Stimulated activated CD4-positive, alpha-beta T cell treated with anti-CD3 and anti-CD28 coated beads, Interleukin-15, amount 100 ng/mL, for 1 hour (primary cell): Measurements from ENCODE around the gene IL4I1.

Experiments
- DNase-seq, 2 donors: peaks; one replicate each; pipeline ENCODE4 v3.0.0-alpha.2; 2020; ENCODE audit warnings: low read depth in 1 of 2, low spot score in 1 of 2

The IL4I1 gene

DNA sequence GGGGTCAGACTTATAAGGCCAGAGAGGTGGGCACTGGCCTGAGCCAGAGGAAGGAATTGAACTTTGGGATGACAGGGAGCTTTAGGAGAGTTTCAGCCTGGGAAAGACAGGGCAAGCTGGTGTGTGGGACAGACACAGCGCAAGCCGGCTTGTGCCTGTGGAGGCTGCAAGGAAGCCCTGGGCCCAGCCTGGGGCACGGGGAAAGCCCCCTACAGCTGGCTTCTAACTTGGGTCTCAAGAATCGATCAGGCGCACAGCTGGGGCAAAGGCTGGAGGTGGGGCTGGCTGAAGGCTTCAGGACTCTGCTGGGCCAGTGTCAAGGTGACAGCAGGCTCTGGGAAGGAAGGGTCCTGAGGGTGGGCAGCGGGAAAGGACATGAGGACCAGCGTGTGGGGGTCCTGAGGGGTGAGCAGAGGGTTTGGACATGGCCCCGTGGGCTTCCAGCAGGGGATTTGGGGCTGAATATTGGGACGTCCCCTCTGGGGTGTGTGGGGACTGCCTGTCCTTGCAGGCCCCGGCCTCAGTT is 42.8 kb downstream of the IL4I1 start:
- DNase-seq: no peak

DNA sequence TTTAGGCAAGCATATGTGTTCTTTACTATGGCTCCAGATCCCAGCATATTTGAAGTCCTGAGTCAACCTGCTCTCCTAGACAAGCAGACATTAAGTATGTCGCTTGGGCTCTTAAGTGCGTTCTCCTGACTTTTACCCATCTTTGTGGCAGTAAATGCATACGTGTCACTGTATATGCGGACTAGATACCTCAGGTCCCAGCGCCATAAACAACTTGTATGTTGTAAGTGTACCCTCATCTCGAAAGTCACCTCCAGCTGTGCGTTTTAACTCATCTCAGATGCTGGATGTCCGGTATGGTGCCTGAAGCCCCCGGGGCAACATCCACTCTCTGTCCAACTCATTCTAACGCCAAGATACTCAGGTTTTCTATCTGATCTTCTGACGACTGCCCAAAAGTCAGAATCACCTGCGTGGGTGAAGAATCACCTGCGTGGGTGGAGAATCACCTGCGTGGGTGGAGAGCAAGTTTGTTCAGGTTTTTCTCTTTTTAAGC is 44.0 kb downstream of the IL4I1 start:
- DNase-seq: no peak

DNA sequence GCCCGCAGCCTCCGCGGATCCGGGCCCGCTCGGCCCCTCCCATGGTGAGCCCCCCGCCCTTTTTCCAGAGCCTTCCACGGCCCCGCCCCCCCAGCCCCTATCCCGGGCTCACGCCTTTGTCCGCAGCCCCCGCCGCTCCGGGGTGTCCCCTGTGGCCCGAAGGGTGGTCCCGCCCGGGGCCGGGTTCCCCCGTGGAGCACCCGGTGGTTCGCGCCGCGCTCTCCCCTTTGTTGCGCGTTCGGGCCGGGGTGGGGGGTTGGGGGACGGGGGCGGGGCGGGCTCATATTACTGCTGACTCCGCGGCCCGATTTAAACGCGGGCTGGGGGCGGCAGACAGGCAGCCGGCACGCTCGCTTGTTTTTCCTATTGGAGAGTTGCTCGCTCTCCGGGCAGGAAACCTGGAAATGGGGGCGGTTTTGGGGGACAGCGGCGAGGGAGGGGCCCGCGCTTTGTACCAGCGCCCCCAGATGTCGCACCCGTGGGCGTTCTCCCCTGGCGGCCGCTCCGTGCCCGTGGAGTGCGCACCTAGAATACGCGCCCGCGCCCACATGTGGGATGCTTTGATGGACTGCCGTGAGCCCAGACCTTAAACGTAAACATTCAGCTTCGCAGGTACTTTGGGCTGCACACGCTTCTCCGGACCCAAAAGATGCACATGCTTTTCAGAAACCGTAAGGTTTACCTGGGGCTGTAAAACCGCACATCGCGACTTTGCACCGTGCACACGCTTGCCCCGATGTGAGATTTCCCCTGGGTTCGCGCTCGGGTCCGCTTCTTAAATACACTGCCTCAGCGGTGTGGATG is 45.0 kb downstream of the IL4I1 start:
- DNase-seq: peak in 1 of 2 donors; percentile 20

DNA sequence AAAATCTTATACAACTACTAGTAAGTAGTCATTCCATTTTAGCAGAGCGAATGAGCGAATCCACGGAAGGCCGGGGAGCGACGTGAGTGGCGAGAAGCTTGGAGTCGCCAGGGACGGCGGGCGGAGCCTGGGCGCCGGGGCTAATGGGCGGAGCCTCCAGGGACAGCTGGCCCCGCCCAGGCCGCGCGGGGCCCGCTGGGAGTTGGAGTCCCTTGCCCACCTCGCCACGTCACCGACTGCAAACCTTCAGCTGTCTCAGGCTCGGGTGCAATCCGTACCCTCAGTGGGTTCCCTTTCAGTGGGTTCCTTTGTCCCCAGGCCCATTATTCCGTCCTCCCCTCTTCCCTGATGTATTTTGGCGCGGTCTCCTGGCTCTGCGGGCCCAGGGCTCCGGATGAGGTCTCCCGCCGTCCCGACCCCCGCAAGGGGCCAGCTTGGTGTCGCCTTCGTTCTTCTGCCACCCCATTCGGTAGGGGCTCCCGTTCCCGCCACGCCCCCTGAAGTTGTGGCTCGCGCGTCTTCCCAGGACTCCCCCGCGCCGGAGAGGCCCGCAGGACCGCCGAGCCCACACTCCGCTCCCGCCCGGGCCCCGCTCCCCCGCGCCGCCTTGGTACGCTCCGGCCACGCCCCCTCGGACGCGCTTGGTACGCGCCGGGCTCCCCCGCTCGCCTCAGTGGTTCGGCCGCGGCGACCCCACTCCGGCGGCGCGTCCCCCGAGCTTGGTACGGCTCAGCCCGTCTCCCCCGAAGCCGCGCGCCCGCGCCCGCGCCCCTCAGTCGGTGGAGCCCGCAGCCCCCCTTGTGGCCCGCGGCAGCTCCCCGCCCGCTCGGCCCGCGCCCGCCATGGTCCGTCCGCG is 46.0 kb downstream of the IL4I1 start, which contains the start of gene PTOV1:
TSS of gene PTOV1 (plus strand) at position 673 of the 856 bp plus-strand sequence.
- DNase-seq: peak; percentile 78 to 82

DNA sequence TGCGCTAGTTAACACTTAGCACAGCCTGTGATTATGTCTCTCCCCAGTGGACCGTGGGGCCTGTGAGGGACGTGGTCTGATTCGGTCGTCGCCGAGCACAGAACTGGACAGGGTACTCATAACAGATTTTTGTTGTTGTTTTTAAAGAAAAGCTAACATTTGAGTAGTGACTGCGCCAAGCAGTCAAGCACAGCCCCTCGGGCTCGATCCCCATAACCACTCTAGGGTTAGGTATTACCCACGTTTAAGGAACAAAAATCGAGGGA is 46.5 kb downstream of the IL4I1 start:
- DNase-seq: no peak

DNA sequence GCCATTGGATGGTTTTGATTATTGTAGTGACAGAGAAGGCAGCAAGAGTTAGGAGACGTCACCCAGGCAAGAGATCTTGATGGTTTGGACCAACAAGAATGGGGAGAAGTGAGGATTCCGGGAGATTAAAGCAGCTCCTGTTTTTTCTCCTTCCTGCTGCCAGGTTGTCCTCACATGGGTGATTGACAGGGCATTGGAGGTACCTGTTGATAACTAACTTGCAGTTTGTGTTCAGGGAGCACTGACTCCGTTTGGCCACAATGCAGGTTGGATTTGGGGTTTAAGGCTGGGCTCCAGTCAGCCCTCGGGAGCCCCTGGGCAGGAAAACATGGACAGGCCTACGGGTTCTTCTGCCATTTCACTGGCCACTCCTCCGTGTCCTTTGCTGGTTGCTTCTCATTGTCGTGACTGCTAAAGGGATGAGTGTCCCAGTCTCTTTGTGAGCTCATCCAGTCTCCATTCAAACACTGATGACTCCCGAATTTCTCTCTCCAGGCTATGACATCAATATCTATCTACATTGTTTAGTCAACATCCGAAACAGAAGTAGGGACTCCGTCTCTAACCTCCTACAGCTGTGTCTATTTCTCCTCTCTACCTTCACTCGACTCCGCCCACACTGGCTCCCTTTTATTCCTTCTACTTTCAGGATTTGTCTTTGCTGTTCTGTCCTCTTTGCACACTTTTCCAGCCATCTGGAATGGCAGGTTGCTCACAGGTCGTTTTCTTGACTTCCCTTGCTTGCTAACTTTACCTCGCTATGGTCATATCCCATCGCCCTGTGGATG is 47.1 kb downstream of the IL4I1 start:
- no peak for DNase-seq

DNA sequence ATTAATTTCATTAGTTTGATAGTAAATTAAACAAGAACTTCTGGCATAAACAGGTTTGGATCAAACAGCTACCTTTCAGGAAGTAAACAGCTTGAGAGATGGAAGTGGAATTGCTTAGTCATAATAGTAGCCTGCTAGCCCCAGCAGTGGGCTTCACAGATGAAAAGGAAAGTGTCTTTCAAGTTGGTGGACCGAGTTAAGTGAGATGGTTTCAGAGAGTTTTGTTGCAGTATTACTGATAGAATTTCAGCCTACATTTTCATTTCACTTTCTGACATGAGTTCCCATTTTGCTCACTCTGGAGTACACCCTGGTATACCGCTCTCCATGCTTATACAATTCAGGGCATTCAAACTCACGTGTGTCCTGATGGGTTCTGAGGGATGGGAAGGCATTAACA is 47.7 kb downstream of the IL4I1 start:
- DNase-seq: no peak

DNA sequence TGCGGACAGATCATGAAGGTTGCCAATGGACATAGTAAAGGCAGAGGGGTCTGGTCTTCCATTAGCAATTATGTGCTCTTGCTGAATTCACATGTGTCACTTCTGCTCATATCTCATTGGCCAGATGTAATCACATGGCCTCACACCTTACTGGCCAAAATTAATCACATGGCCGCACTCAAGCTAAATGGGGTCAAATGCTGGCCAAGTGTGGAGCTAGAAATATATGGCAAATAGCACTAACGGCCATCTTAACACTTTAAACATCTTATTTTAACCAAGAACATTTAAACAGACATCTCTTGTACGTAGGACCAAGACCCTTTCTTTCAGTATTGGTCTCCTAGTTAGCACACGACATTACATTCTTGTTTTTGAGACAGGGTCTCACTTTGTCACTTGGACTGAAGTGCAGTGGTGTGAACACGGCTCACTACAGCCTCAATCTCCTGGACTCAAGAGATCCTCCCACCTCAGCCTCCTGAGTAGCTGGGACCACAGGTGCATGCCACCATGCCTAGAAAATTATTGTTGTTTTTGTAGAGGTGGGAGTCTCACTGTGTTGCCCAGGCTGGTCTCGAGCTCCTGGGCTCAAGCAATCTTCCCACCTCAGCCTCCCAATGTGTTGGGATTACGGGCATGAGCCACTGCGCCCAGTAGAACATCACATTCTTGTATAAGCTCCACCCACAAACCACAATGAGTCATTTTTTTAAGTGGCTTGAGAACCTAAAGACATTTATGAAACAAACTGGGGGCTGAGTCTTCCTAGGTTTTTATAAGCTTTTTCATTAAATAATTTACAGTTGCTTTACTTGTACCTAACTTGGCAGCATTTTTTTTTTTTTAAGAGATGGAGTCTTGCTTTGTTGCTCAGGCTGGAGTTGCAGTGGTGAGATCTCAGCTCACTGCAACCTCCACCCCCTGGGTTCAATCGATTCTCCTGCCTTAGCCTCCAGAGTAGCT is 48.7 kb downstream of the IL4I1 start:
- no peak for DNase-seq

DNA sequence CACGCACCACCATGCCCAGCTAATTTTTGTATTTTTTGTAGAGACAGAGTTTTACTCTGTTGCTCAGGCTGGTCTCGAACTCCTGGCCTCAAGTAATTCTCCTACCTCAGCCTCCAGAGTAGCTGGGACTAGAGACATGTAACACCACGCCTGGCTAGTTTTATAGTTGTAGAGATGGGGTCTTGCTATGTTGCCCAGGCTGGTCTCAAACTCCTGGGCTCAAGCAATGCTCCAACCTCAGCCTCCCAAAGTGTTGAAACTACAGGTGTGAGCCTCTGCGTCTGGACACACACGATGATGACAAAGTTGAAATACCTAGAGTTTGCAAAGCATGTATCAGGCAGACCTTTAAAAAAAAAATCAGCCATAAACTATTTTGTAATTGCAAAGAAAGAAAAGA is 50.3 kb downstream of the IL4I1 start:
- DNase-seq: no peak

DNA sequence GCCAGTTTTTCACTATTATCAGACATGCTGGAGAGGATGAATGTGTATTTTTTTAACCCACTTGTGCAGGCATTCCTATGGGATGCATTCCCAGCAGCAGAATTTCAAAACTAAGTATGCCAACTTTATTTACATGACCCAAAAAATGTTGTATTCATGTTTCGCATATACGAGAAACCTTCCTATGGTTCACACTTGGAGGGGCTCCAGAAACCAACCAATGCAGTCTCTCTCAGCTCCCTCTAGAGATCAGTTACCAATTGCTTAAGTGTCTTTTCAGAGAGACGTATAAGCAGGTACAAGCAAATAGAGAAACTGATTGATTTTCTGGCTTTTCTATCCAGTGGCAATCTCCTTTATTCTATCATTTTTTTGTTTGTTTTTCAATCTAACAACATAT is 51.3 kb downstream of the IL4I1 start:
- no peak for DNase-seq

DNA sequence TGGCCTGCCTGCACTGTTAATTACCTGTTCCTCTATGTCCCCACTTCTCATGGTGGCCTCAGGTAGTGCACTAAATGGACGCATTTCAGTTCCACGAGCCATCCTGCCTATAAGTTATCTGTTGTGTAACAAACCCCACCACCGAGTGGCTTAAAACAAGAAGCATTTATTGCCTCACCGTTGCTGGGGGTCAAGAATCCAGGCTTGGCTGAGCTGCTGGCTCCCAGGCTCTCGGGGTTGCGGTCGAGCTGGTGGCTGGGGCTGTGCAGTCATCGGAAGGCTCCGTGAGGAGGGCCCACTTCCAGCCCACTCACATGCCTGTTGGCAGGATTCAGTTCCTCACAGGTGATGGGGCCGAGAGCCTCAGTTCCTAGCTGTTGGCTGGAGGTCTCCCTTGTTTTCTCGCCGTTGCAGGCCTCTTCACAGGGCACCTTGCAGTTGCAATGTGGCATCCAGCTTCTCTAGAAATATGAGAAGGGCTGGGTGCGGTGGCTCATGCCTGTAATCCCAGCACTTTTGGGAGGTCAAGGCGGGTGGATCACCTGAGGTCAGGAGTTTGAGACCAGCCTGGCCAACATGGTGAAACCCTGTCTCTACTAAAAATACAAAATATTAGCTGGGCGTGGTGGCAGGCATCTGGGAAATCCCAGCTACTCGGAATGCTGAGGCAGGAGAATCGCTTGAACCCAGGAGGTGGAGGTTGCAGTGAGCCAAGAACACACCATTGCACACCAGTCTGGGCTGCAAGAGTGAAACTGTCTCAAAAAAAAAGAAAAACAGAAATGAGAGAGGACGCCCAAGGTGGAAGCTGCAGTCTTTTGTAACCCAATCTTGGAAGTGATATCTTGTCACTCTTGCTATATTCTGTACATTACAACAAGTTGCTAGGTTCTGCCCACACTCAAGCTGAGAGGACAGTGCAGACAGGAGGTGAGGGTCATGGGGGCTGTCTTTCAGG is 52.3 kb downstream of the IL4I1 start:
- no peak for DNase-seq

DNA sequence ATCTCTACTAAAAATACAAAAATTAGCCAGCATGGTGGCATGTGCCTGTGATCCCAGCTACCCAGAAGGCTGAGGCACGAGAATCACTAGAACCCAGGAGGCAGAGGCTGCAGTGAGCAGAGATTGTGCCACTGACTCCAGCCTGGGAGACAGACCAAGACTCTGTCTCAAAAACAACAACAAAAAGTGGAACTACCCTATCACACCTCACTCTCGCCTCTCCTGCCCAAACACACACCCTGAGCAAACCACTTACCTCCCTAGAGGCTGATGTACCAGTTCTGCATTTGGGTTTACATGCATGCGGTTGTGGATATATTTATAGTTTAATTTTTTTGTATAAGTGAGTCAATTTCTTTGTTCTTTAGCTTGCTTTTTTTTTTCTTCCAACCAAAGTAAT is 53.4 kb downstream of the IL4I1 start:
- no peak for DNase-seq

DNA sequence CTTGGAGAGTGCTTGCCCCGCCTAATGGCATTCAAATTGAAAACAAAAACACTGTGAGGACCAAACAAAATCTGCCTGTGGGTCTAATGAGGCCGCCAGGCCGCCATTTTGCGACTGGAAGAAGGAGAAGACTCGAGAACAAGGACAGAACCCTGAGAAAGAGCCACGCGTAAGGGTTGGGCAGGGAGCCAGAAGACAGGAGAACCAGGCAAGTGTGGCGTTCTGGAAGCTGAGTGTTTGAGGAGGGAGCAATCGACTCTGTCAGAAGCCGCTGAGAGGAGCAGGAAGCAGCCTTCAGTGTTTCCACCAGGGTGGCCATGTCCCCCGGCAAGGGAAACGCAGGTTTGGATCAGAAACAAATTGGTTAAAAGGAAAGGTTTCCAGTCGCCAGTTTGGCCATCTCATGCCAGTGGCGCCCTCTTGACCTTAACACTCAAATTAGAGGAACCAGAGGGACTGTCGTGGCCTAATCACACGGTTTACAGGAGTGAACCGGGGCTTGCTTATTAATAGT is 55.9 kb downstream of the IL4I1 start:
- DNase-seq: no peak

DNA sequence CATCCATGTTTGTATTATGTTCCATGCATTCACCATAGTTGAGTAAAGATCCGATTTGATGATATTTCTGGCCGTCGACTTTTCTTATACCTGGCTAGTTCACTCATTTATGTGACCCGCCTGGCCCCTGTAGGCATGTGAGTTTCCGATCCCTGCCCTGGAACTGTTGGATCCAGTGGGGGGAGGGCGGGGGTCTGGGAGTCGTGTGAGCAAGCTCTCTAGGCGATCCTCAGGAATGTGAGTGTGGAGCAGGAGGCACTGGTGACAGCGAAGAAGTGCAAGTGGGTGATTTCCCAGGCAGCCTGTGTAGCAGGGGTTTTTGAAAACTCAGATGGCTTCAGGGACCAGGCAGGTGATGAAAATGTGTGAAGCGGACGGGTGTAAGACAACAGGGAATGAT is 56.4 kb downstream of the IL4I1 start:
- no peak for DNase-seq

DNA sequence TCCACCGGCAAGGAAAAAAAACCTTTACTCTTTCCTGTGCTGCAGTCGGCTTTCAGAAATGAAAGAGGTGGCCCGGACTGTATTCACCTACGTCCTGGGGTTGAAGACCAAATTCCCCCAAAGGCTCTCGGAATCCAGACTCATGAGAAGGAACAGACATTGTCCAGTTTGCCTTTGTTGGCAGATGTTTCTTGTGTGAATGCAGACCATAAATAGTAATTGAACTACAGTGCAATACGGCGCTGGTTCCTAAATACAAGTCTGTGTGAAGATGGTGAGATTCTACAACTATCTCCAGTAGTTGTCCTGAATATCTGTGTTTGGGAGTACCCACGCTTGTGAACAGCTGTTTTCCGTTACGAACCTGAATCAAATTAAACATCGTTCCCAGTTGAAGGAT is 57.0 kb downstream of the IL4I1 start:
- no peak for DNase-seq
